GM13977 (cell line): ENCODE results near the gene IDH1.
"Not testable (repeated sequence)": the region's sequence is repeated elsewhere in the genome, so short reads cannot be mapped to it uniquely, and the experiment has no call there.

ENCODE experiments used
- DNase-seq: peaks from one replicate; pipeline ENCODE4 v3.0.0; 2012; ENCODE audit warnings: low spot score
- CTCF ChIP-seq: IDR thresholded peaks from 2 replicates; pipeline ENCODE4 v1.5.1; 2012; ENCODE audit warnings: mild to moderate bottlenecking, control low read depth; ENCODE audit not compliant: insufficient read depth; ENCODE audit errors: extremely low read depth, missing control alignments
- in situ Hi-C: fragments of 300-500 bp; cut with MboI; formaldehyde crosslinking; loops from one replicate; pipeline ENCODE4 v1.12.0; 2022; ENCODE audit warnings: low sequenced_read_pairs, low pct_unique_long_range_greater_than_20kb, mixed read lengths, inconsistent platforms; ENCODE audit not compliant: unreplicated experiment

The IDH1 gene

GRCh38 chr2:208269091-208269490 is 14.2 kb upstream of the IDH1 start:
- in situ Hi-C loops = no loop called here
- DNase-seq = no peak
- TF ChIP-seq CTCF = peak; percentile 20

GRCh38 chr2:208268156-208268952 is 13.5 kb upstream of the IDH1 start:
- in situ Hi-C loops = no loop called here
- DNase-seq = no peak
- no peak for TF ChIP-seq CTCF

- DNase-seq, in situ Hi-C loops: not testable (repeated sequence)
Measured at GRCh38 chr2:208267526-208267925, 12.7 kb upstream of the IDH1 start.

GRCh38 chr2:208266936-208267335 is 12.1 kb upstream of the IDH1 start:
- no peak for DNase-seq
- TF ChIP-seq CTCF = no peak
- in situ Hi-C loops = no loop called here

- no peak for DNase-seq
- in situ Hi-C loops = no loop called here
- TF ChIP-seq CTCF = no peak
Measured at GRCh38 chr2:208266553-208266893, 11.7 kb upstream of the IDH1 start.

- no peak for TF ChIP-seq CTCF
- in situ Hi-C loops = no loop called here
- DNase-seq = peak; percentile 96
Measured at GRCh38 chr2:208265801-208266552, 11.1 kb upstream of the IDH1 start, which contains the start of gene PIKFYVE. Gene PIKFYVE, plus strand, starts transcription at chr2:208266255. Its CDS starts 5,265 bp downstream, at chr2:208271520.

- DNase-seq = peak; percentile 68
- no peak for TF ChIP-seq CTCF
- in situ Hi-C loops = no loop called here
Measured at GRCh38 chr2:208265371-208265800, 10.5 kb upstream of the IDH1 start.

- DNase-seq, in situ Hi-C loops: not testable (repeated sequence)
Measured at GRCh38 chr2:208256849-208257813, 2.3 kb upstream of the IDH1 start.
